ENCODE data around the gene LLGL2.

LLGL2 gene

DNA sequence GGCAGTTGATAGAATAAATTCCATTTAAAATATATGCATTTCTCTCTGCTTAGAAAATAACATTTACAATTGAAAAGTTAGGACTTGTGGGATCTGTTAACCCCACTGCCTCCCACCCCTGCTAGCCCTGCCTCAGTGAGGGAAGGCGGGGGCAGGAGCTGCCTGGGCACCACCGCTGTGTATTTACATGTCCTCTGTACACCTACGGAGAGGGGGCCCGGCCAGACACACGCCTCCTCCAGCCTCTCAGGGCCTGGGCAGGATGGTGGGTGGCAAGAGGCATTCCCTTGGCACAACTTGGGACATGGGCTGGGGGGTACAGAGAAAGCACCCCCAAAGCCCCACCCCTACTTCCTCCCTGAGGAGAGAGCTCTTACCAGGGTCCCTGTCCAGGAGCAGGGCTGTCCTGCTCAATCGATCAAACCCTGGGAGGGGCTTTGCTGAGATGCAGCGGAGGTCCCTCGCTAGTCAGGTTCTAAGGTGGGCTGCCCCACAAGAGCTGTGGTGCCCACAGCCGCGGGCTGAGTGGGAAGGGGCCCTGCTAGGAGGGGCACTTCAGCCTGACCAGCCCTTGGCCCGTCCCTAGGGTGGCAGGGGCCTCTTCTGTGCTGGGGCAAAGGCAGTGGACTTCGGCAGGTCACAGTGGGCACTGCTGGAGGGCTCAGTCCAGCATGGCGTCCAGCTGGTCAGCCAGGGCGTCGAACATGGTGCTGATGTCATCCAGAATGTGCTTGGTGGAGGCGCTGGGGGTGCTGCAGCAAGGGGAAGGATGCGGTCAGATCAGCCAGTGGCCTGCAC lies 24.9 kb upstream of the LLGL2 start:
- no peak overlapping the region for H3K4me3 ChIP-seq (ENCODE audit: low read depth, low read length)
- ChIA-PET CTCF (no interaction called here), POLR2A (interaction anchor here (0.9 kb wide), 1 partner anchor 72 kb away, joined by 3 read pairs; no protein-coding TSS in a partner anchor)
- DNase-seq (ENCODE audit: low read depth, low spot score), result no peak
- TF ChIP-seq, protein P1, sequence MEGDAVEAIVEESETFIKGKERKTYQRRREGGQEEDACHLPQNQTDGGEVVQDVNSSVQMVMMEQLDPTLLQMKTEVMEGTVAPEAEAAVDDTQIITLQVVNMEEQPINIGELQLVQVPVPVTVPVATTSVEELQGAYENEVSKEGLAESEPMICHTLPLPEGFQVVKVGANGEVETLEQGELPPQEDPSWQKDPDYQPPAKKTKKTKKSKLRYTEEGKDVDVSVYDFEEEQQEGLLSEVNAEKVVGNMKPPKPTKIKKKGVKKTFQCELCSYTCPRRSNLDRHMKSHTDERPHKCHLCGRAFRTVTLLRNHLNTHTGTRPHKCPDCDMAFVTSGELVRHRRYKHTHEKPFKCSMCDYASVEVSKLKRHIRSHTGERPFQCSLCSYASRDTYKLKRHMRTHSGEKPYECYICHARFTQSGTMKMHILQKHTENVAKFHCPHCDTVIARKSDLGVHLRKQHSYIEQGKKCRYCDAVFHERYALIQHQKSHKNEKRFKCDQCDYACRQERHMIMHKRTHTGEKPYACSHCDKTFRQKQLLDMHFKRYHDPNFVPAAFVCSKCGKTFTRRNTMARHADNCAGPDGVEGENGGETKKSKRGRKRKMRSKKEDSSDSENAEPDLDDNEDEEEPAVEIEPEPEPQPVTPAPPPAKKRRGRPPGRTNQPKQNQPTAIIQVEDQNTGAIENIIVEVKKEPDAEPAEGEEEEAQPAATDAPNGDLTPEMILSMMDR (IDR thresholded peaks at IDR 0.05; ENCODE audit: insufficient read depth, low read length, missing control alignments), result no peak

DNA sequence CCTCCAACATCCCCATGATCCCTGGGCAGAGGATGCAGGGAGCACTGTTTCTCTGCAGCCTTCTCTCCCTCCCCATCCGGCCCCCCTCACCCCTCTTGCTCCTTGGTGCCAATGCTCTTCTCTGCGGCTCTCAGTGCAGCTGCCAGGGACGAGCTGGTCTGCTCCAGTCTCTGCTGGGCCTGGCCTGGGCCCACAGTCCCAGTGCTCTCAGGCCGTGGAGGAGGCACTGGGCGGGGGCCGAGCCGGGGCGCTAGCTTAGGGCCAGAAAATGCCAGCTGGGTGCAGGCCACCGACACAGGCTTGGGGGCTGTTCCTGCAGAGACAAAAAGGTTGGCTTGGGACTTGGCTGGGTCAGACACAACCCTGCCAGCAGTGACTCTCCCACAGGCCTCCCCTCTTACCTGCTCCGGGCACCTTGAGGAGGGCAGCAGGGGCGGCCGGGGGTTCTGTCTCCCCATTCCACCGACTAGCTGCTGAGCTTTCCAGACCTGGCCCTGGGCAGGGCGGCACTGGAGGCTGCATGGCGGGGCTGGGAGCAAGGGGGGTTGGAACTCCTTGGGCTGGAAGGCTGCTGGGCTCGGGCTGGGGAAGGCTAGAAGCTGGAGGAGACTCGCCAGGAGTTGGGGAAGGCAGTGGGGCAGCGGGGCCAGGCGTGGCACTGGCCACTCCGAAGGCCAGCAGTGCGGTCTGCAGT lies 24.0 kb upstream of the LLGL2 start:
- H3K4me3 ChIP-seq (ENCODE audit: low read depth, low read length), result no peak overlapping the region
- no peak for DNase-seq (ENCODE audit: low read depth, low spot score)
- ChIA-PET CTCF (no interaction called here), POLR2A (interaction anchor here (0.9 kb wide), 1 partner anchor 73 kb away, joined by 3 read pairs; no protein-coding TSS in a partner anchor)
- TF ChIP-seq, protein P1 (IDR thresholded peaks at IDR 0.05; ENCODE audit: insufficient read depth, low read length, missing control alignments), result no peak

DNA sequence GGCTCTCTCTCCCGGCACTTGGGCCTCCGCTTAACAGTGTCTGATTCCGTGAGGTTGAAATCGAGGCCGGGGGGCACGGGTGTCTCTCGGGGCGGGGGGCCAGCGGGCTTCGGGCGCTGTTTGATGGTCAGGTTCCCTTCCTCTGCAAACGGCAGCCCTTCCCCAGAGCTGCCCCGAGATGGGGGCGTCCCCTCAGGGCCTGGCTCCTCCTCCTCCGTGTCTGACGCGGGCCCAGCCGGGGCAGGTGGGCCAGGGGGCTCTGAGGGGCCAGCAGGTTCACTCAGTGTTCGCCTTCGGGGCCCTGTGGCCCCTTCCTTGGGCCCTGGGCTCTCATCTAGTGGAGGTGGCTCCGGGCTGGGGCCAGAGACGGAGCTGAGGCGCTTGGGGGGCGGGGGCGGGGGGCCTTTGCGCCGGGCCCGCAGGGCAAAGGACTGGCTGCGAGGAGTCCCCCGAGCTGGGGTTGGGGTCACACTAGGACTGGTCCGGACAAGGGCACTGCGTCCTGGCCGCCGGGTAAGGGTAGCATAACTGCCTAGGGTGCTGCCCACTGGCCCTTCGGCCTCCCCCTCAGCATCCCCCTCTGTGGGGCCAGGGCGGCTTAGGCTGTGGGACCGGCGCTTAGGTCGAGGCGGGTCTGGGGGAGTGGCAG lies 23.3 kb upstream of the LLGL2 start:
- POLR2A ChIA-PET, result no interaction called here
- no peak for DNase-seq (ENCODE audit: low read depth, low spot score)
- CTCF ChIA-PET, result interaction anchor here (1.5 to 3.9 kb wide), 3 partner anchors 8 to 15 kb away, joined by 5 to 15 read pairs (median 11); no protein-coding TSS in a partner anchor
- TF ChIP-seq, protein P1 (IDR thresholded peaks at IDR 0.05; ENCODE audit: insufficient read depth, low read length, missing control alignments), result no peak
- H3K4me3 ChIP-seq (ENCODE audit: low read depth, low read length), result no peak overlapping the region

DNA sequence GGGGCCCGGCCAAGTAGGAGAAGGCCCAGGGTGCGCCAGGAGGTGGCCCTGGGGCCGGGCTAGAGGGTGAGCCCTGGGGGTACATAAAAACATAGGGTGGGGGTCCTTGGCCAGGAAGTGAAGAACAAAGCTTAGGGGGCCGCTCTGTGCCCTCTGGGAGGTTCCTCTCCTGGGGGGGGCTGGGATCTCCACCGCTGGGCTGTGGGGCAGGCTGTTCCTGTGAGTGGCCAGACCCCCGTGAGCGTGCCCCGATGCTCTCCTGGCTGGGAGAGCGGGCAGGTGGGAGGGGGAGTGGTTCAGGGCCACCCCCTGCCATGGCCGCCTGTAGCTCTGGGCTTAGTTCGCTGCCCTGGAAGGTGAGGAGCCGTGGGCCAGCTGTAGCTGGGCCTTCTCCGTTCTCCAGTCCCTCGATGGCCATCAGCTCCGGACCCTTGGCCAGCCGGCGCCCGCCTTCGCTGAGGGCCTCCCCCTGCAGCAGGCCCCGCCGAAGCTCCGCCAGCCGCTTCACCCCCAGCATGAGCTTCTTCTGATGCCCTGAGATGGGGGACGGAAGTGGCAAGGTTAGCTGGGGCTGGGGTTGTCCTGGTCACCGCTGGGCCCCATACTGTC lies 22.7 kb upstream of the LLGL2 start:
- POLR2A ChIA-PET, result no interaction called here
- H3K4me3 ChIP-seq (ENCODE audit: low read depth, low read length), result no peak overlapping the region
- DNase-seq (ENCODE audit: low read depth, low spot score), result no peak
- CTCF ChIA-PET, result interaction anchor here (0.7 to 3.9 kb wide), 9 partner anchors 8 to 245 kb away, joined by 3 to 15 read pairs (median 3); partner anchors contain the start of gene TSEN54
- TF ChIP-seq, protein P1 (IDR thresholded peaks at IDR 0.05; ENCODE audit: insufficient read depth, low read length, missing control alignments), result no peak

DNA sequence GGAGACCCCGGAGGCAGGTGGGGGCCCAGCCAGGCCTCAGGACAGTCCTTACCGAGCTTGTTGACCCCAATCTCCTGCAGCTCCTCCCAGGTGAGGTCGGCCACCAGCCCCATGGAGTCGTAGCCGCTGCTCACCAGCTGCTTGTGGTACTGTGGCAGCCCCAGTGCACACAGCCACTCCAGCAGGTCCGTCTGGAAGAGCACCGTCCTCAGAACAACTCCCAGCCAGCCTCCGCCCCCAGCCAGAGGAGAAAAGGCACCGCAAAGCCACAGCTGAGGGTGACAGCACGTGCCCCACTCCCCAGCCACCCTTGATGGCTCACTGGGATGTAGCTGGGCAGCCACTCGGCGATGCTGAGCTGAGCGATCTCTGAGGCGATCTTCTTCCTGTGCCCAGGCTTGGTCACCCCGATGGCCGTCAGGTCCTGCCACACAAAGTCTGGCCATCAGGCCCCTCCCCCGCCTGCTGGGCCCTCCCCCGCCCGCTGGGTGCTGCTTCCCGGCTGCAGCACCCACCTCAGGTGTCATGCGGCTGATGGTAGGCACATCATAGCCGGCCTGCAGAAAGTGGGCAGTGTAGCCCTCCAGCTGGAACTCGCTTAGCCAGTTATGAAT lies 22.1 kb upstream of the LLGL2 start:
- H3K4me3 ChIP-seq (ENCODE audit: low read depth, low read length), result no peak overlapping the region
- TF ChIP-seq, protein P1 (IDR thresholded peaks at IDR 0.05; ENCODE audit: insufficient read depth, low read length, missing control alignments), result no peak
- no peak for DNase-seq (ENCODE audit: low read depth, low spot score)
- CTCF ChIA-PET, result interaction anchor here (0.7 to 3.9 kb wide), 10 partner anchors 9 to 244 kb away, joined by 3 to 15 read pairs (median 3); partner anchors contain the start of gene TSEN54
- POLR2A ChIA-PET, result no interaction called here
